ENCODE measurements around the gene OTOL1.

- TF ChIP-seq CTCF (IDR thresholded peaks at IDR 0.05; ENCODE audit: extremely low read depth in 1 of 2, insufficient read depth in 1 of 2, low read depth in 1 of 2, low read length in 2 of 2) = no peak
- no peak for TF ChIP-seq MAX (IDR thresholded peaks at IDR 0.05; ENCODE audit: insufficient read depth, insufficient read length)
- TF ChIP-seq POLR2A (IDR thresholded peaks at IDR 0.05; ENCODE audit: low read depth, low read length) = no peak
These were observed 46.8 kb upstream of the OTOL1 start for GRCh38 chr3:161449785-161450184.

All from endothelial cell of umbilical vein (primary cell).